ENCODE measurements around the gene MAGI3.

MAGI3 gene

DNA sequence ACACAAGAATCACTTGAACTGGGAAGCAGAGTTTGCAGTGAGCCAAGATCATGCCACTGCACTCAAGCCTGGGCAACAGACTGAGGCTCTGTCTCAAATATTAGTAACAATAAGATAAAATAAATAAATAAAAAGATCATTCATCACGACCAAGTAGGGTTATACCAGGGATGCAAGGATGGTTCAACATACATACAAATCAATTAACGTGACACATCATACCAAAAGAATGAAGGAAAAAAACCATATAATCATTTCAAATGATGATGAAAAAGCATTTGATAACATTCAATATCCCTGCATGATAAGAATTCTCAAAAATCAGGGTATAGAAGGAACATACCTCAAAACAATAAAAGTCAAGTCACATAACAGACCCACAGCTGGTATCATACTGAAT lies 330.7 kb downstream of the MAGI3 start:
- H3K27me3 Mint-ChIP-seq = no peaks in the 10 kb centered on the region
- H3K4me1 Mint-ChIP-seq = no peaks in the 10 kb centered on the region
- peaks cover 22 to 26% of the 10 kb centered on the region in 2 donors for H3K9me3 Mint-ChIP-seq
- H3K4me3 Mint-ChIP-seq = no peak overlapping the region
- no peak for DNase-seq
- H3K27ac Mint-ChIP-seq = no peak overlapping the region
- no peak for ATAC-seq

DNA sequence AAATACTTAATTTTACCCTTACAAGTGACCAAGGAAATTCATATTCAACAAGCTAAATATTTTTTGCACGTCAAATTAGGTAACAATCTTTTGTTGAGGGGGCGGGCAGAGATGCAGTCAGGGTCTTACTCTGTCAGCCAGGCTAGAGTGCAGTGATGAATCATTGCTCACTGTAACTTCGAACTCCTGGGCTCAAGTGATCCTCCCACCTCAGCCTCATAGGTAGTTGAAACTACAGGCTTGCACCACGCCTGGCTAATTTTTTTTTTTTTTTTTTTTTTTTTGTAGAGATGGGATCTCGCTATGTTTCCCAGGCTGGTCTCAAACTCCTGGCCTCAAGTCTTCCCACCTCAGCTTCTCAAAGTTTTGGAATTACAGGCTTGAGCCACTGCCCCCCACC lies 342.5 kb downstream of the MAGI3 start:
- H3K9me3 Mint-ChIP-seq = no peaks in the 10 kb centered on the region
- no peak overlapping the region for H3K4me3 Mint-ChIP-seq
- H3K27ac Mint-ChIP-seq = no peak overlapping the region
- peaks cover 13% of the 10 kb centered on the region for H3K4me1 Mint-ChIP-seq
- ATAC-seq (peak; percentile 53), DNase-seq (no peak)
- no peaks in the 10 kb centered on the region for H3K27me3 Mint-ChIP-seq

DNA sequence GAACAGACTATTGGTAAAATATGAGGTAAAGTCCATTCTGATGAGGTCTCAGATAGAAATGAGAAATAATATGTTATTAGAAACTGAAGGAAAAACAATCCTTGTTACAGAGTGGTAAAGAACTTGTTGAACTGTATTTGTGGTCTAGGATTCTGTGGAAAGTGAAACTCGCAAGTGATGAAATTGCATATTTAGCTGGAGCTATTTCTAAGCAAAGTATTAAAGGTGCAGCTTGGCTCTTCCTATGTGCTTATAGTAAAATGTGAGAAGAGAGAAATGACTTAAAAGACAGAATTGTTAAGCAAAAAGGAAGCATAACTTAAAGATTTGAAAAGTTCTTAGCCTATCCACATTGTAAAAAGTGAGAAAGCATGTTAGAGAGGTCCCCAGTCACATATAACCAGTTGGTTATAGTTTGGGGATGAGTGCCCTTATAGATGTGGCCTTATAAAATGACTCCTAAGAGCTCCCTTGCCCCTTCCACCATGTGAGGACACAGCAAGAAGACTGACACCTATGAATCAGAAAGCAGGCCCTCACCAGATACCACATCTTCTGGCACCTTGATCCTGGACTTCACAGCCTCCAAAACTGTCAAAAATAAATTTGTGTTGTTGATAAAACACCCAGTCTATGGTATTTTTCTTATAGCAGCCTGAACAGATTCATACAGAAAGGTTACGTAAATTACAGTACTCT lies 344.2 kb downstream of the MAGI3 start:
- Mint-ChIP-seq H3K9me3 (no peaks in the 10 kb centered on the region), H3K4me3 (no peak overlapping the region), H3K27ac (peak overlapping the region in 1 of 2 donors; percentile 50), H3K27me3 (no peaks in the 10 kb centered on the region), H3K4me1 (peaks cover 13% of the 10 kb centered on the region)
- no peak for ATAC-seq
- DNase-seq = no peak

Data from stimulated activated naive CD8-positive, alpha-beta T cell treated with anti-CD3 and anti-CD28 coated beads, Interleukin-15, amount 100 ng/mL, for 72 hours (primary cell).